ENCODE results near the gene ERBB4.

DNA sequence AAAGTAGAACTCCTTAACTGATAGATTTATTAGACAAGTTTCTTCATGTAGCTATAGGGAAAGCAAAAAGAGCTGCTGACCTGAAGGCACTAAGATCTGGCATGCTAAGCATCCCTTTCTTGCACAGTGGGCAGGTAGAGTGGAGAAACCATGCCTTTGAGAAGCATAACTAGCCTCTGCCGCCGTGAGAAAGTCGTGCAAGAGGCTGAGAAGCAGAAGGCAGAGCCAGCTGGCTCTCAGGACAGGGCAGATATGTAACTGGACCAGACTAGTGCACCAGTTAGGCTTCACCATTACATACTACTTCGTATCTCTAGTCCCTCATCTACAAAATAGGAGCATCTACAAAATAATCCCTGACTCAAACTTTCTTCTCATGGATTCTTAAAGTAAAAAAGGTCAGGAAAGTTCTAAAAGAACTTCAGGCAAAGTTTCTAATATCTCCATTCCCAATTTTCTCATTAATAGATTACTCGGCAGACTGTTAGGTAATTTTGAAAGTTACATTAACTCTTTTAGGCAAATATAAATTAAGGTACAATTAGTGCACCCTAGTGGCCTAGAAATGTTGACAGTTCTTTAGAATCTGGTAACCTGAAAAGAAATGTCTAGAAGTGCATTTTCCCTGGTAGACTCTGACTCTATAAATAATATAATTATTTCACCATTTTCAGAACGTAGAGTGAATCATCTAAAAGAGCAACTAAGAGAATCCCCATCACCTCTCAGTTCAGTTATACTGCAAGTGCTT is 10.3 kb downstream of the ERBB4 start:
- TF ChIP-seq, protein P1, sequence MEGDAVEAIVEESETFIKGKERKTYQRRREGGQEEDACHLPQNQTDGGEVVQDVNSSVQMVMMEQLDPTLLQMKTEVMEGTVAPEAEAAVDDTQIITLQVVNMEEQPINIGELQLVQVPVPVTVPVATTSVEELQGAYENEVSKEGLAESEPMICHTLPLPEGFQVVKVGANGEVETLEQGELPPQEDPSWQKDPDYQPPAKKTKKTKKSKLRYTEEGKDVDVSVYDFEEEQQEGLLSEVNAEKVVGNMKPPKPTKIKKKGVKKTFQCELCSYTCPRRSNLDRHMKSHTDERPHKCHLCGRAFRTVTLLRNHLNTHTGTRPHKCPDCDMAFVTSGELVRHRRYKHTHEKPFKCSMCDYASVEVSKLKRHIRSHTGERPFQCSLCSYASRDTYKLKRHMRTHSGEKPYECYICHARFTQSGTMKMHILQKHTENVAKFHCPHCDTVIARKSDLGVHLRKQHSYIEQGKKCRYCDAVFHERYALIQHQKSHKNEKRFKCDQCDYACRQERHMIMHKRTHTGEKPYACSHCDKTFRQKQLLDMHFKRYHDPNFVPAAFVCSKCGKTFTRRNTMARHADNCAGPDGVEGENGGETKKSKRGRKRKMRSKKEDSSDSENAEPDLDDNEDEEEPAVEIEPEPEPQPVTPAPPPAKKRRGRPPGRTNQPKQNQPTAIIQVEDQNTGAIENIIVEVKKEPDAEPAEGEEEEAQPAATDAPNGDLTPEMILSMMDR (conservative IDR thresholded peaks at IDR 0.05; ENCODE audit: low read length) = peak; percentile 50
- no peak for TF ChIP-seq EZH2phosphoT487 (IDR thresholded peaks at IDR 0.05; ENCODE audit: borderline replicate concordance, low read depth, low read length)
